Heart left ventricle (tissue), 16 donors: ENCODE measurements around the gene MAP3K10. TPM values are rescaled to one million over a fixed set of nuclear protein-coding genes. Genes with fewer than 3 reads are reported as not detected.

Experiments
- ATAC-seq, 4 donors: fragments of 200-7000 bp; cut with Tn5 transposase; one replicate each; pipeline ENCODE4 v1.9.1; 2020 to 2022; ENCODE audit warnings: moderate library complexity in 4 of 4, mild to moderate bottlenecking in 3 of 4, moderate number of reproducible peaks in 1 of 4
- DNase-seq, 5 donors: peaks; one replicate each; pipeline ENCODE4 v3.0.0-alpha.2; 2020
- H3K27ac ChIP-seq, 12 donors: fragments of 200-600 bp; sonication (generic) in 4 of 12; one replicate each; pipeline versions ENCODE4 v1.5.0 to v1.8.0; 2016 to 2022; ENCODE audit warnings: mild to moderate bottlenecking in 2 of 12
- H3K27me3 ChIP-seq, 9 donors: fragments of 200-600 bp; sonication (generic) in 2 of 9; one replicate each; pipeline versions ENCODE4 v1.5.1 to v1.8.0; 2016 to 2022; ENCODE audit warnings: mild to moderate bottlenecking in 3 of 9
- H3K36me3 ChIP-seq, 9 donors: fragments of 200-600 bp; sonication (generic) in 2 of 9; one replicate each; pipeline versions ENCODE4 v1.5.0 to v1.8.0; 2018 to 2022; ENCODE audit warnings: mild to moderate bottlenecking in 2 of 9
- H3K4me1 ChIP-seq, 12 donors: fragments of 200-600 bp; sonication (generic) in 4 of 12; one replicate each; pipeline versions ENCODE4 v1.5.0 to v1.8.0; 2016 to 2022; ENCODE audit warnings: mild to moderate bottlenecking in 3 of 12
- H3K4me3 ChIP-seq, 12 donors: fragments of 200-600 bp; sonication (generic) in 4 of 12; one replicate each; pipeline versions ENCODE4 v1.5.0 to v1.8.0; 2017 to 2022; ENCODE audit warnings: mild to moderate bottlenecking in 9 of 12, moderate library complexity in 4 of 12
- H3K9me3 ChIP-seq, 12 donors: fragments of 200-600 bp; sonication (generic) in 4 of 12; one replicate each; pipeline versions ENCODE4 v1.5.0 to v1.8.0; 2016 to 2022; ENCODE audit warnings: mild to moderate bottlenecking in 1 of 12
- POLR2A ChIP-seq, 2 donors: fragments of 450-650 bp; IDR thresholded peaks; one replicate each; pipeline ENCODE4 v1.6.1; 2017; ENCODE audit warnings: antibody characterized with exemption in 2 of 2, mild to moderate bottlenecking in 2 of 2, moderate library complexity in 2 of 2
- WGBS, 4 donors: extraction: QIAGEN DNeasy Blood & Tissue Kit in 2 of 4; methylation state at CpG; one replicate each; pipeline versions ENCODE4 v1.1.5 to v1.1.7; 2013 to 2018; 5-methylcytosine and 5-hydroxymethylcytosine counted together
- intact Hi-C, 10 donors: fragments of 100-400 bp; cut with DNase I; formaldehyde crosslinking; loops; one replicate each; pipeline versions ENCODE4 v1.11.1 to v1.14.2; 2022
- long read RNA-seq, 3 donors: library from polyadenylated mRNA; unstranded; transcript quantifications; one replicate each; pipeline ENCODE4 v2.0.0, GENCODE V29; 2020 to 2021
- polyA plus RNA-seq, 2 donors: library from polyadenylated mRNA; stranded (reverse); fragments of 200-250 nt; gene quantifications; one replicate each; pipeline ENCODE4 v1.2.3, GENCODE V29; 2013
- total RNA-seq, 9 donors: library from RNA; depleted of rRNA in 2 of 9; stranded (reverse); fragments of >200 nt in 2 of 9; fragmentation: NEBNext Ultra II Directional in 3 of 9; extraction: Animal tissue kit (Norgen Biotek cat#: 25700) in 3 of 9; gene quantifications; one replicate each; pipeline versions ENCODE4 v1.1.0 to v1.2.4, GENCODE V29; 2016 to 2023
- TF ChIP-seq, protein P1 (sequence below), 12 donors: fragments of 200-600 bp; sonication (generic) in 4 of 12; IDR thresholded peaks; one replicate each; pipeline versions ENCODE4 v1.5.0 to v1.8.0; 2018 to 2022; ENCODE audit warnings: antibody characterized with exemption in 12 of 12, mild to moderate bottlenecking in 5 of 12
- donor health status: ischemic (EF 13 %, LVEDD 7.1; RV severe dilation, severe dysfunction).
- donor health status: healthy with polysubstance abuse.
- donor health status: DM: no; HTN: yes; CAD: no.
- donor health status: DM: no; HTN: no; CAD: no.
- donor health status: ischemic (EF 25% LVEDD 6.9; RV normal size, moderate dysfunction).
- donor health status: ischemic (EF 25% LVEDD 5.7; RV mildly dilated, moderate dysfunction).
- donor health status: healthy.
- donor health status: DM: yes; HTN: yes; CAD: no.
- donor health status: ischemic (EF 35%, LVEDD 5.7; RV mildly dilated, moderate dysfunction).
- donor health status: nonischemic (EF 11% LVEDD 7.7; RV severe dilation, severe dysfunction).
- donor health status: DM: yes; HTN: yes; CAD: no.
- donor health status: PGD.
- donor health status: ischemic (EF 29% LVEDD 5.4; RV normal size, mild dysfunction).
- donor health status: nonischemic (EF 23%, LVEDD 6.1; RV moderate dilation, normal function).

Gene MAP3K10
- 10 to 100 TPM; 13.7 to 30.7 (median 15.6) TPM for total RNA-seq
- 10 to 100 TPM; 16.4 to 32.8 TPM for polyA plus RNA-seq
- long read RNA-seq, donor 1, partial matches to known transcripts = 4 of 9 reads
- long read RNA-seq, donor 1, other reads (novel, unspliced or antisense) = 5 of 9 reads
- long read RNA-seq, donor 2 = 0 reads
- long read RNA-seq, donor 3, partial matches to known transcripts = 7 of 9 reads
- long read RNA-seq, donor 3, other reads (novel, unspliced or antisense) = 2 of 9 reads

DNA sequence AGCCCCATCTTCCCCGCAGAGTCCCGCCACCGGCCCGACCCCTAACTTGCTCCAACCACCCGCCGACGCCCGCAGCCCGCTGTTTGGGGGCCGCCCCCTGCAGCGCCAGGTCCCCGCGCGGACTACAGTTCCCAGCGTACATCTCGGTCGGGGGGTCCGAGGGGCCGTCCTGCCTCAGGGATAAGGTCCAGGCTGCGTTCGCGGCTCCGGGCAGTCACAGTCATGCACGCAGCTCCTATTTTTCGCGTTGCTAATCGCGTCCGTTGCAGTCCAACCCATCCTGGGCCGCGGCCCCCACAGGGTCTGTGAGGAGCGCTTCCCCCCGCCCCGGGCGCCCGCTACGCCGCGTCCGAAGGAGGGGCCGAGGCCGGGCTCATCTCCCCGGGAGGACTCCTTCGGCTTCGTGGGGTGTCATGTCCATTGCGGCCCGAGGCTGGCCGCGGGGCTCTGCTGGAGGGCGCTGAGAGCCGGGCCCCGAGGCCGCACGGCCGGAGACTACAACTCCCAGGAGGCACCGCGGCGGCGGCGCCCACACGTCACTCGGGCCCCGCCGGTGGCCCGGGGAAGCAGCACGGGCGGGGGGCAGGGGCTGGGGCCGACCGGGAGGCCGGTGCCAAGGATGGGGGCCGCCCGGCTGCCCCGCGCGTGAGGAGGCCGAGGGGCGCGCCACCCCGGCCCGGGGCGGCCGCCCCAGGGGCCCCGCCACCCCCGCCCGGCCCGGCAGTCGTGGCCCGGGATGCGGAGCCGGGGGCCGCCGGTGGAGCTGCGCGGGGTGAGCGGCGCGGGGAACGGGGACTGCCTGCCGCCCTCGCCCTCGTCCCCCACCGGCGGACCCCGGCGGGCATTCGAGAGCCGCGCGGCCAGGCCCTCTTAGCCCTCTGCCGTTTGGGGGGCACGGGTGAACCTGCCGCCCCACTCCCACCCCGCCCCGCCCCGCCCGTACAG lies at the start of gene MAP3K10:
MAP3K10 (plus strand) TSS at position 536 of the 945 bp plus-strand sequence. CDS start 606 bp downstream, outside the sequence.
- DNase-seq (peak; percentile 79 to 90 (median 81)), ATAC-seq (peak; percentile 85 to 96 (median 96))
- intact Hi-C loops = no loop called here
- H3K4me3 ChIP-seq = peak within 1 kb of the TSS; percentile 77 to 100 (median 97)
- H3K4me1 ChIP-seq = peaks cover 0 to 26% (median 12%) of the 10 kb centered on the region in 12 donors
- no peaks in the 10 kb centered on the region for H3K9me3 ChIP-seq
- H3K36me3 ChIP-seq = no peaks in the 10 kb centered on the region
- H3K27ac ChIP-seq = peak within 1 kb of the TSS; percentile 92 to 99 (median 97)
- peak in 1 of 2 donors; percentile 37 for TF ChIP-seq POLR2A (IDR thresholded peaks at IDR 0.05)
- TF ChIP-seq, protein P1, sequence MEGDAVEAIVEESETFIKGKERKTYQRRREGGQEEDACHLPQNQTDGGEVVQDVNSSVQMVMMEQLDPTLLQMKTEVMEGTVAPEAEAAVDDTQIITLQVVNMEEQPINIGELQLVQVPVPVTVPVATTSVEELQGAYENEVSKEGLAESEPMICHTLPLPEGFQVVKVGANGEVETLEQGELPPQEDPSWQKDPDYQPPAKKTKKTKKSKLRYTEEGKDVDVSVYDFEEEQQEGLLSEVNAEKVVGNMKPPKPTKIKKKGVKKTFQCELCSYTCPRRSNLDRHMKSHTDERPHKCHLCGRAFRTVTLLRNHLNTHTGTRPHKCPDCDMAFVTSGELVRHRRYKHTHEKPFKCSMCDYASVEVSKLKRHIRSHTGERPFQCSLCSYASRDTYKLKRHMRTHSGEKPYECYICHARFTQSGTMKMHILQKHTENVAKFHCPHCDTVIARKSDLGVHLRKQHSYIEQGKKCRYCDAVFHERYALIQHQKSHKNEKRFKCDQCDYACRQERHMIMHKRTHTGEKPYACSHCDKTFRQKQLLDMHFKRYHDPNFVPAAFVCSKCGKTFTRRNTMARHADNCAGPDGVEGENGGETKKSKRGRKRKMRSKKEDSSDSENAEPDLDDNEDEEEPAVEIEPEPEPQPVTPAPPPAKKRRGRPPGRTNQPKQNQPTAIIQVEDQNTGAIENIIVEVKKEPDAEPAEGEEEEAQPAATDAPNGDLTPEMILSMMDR (IDR thresholded peaks at IDR 0.05) = no peak
- WGBS, 4 donors = 0 to 1% (median 0%) methylated on average over 36 to 116 of the region's 116 CpGs
- H3K27me3 ChIP-seq = no peaks in the 10 kb centered on the region

- Histone ChIP-seq H3K4me3 (no peak overlapping the region), H3K36me3 (no peaks in the 10 kb centered on the region), H3K27me3 (peaks cover 0 to 14% (median 0%) of the 10 kb centered on the region in 9 donors), H3K4me1 (peaks cover 0 to 46% (median 10%) of the 10 kb centered on the region in 12 donors), H3K27ac (no peak overlapping the region), H3K9me3 (peaks cover 0 to 8% (median 0%) of the 10 kb centered on the region in 12 donors)
- TF ChIP-seq, protein P1 (IDR thresholded peaks at IDR 0.05) = no peak
- TF ChIP-seq POLR2A (IDR thresholded peaks at IDR 0.05) = no peak
- ATAC-seq = no peak
- intact Hi-C loops = loop anchor here in 2 of 10 donors (2.0 kb wide), 2 partner anchors 81 to 163 kb away; no protein-coding TSS in a partner anchor
- no peak for DNase-seq
- 67 to 77% (median 72%) methylated on average over 3 of the region's 3 CpGs for WGBS, 4 donors
These were observed 49.7 kb upstream of the MAP3K10 start for GRCh38 chr19:40141551-40141950.

- DNase-seq = peak in 2 of 5 donors; percentile 29 to 50
These were observed 47.6 kb upstream of the MAP3K10 start for GRCh38 chr19:40143612-40144011.

More at GRCh38 chr19:40143612-40144011, 47.6 kb upstream of the MAP3K10 start:
- H3K27me3 ChIP-seq = peaks cover 0 to 2% (median 0%) of the 10 kb centered on the region in 9 donors
- peak overlapping the region in 1 of 12 donors; percentile 33 for H3K27ac ChIP-seq
- H3K36me3 ChIP-seq = no peaks in the 10 kb centered on the region
- ATAC-seq = peak in 3 of 4 donors; percentile 39 to 74 (median 57)
- H3K9me3 ChIP-seq = peaks cover 0 to 5% (median 0%) of the 10 kb centered on the region in 12 donors
- no peak for TF ChIP-seq POLR2A (IDR thresholded peaks at IDR 0.05)
- TF ChIP-seq, protein P1 (IDR thresholded peaks at IDR 0.05) = no peak
- H3K4me3 ChIP-seq = peak overlapping the region in 1 of 12 donors; percentile 2
- intact Hi-C loops = loop anchor here in 1 of 10 donors (2.0 kb wide), 1 partner anchor 77 kb away; no protein-coding TSS in a partner anchor
- H3K4me1 ChIP-seq = peaks cover 0 to 67% (median 11%) of the 10 kb centered on the region in 12 donors
- 18 to 27% (median 23%) methylated on average over 5 of the region's 5 CpGs for WGBS, 4 donors
